SK-N-SH (cell line): Measurements from ENCODE around the gene NFIX.

Experiments used
- CTCF ChIP-seq: fragments of 200-600 bp; sonication (generic); IDR thresholded peaks from 2 replicates; pipeline ENCODE4 v1.6.1; 2017; ENCODE audit warnings: antibody characterized with exemption, mild to moderate bottlenecking, moderate library complexity
- ELF1 ChIP-seq: IDR thresholded peaks from 2 replicates; pipeline ENCODE4 v1.4.0; 2012
- EP300 ChIP-seq, 2 experiments: IDR thresholded peaks; 2 replicates each; pipeline versions ENCODE4 v1.4.0 to v1.6.1; 2012; ENCODE audit warnings: borderline replicate concordance in 1 of 2, low read depth in 1 of 2, low read length in 1 of 2
- EZH2phosphoT487 ChIP-seq: fragments of 200-600 bp; sonication (generic); IDR thresholded peaks from 2 replicates; pipeline ENCODE4 v1.6.1; 2017; ENCODE audit warnings: low read depth, mixed run types, mild to moderate bottlenecking, antibody characterized with exemption, moderate library complexity, borderline replicate concordance
- MAX ChIP-seq: IDR thresholded peaks from 2 replicates; pipeline ENCODE4 v1.4.0; 2012; ENCODE audit warnings: low read depth
- POLR2AphosphoS5 ChIP-seq: IDR thresholded peaks from 2 replicates; pipeline ENCODE4 v1.6.1; 2012; ENCODE audit warnings: low read depth, low read length
- REST ChIP-seq: IDR thresholded peaks from 2 replicates; pipeline ENCODE4 v1.6.1; 2012; ENCODE audit warnings: mild to moderate bottlenecking, low read depth, low read length, moderate library complexity
- RFX5 ChIP-seq: IDR thresholded peaks from 2 replicates; pipeline ENCODE4 v1.6.1; 2012; ENCODE audit warnings: mild to moderate bottlenecking, improper control_type of control experiment, low read length
- USF2 ChIP-seq: fragments of 150-350 bp; IDR thresholded peaks from 2 replicates; pipeline ENCODE4 v1.6.1; 2017; ENCODE audit warnings: antibody characterized with exemption, low read length, low read depth, borderline replicate concordance

GRCh38 chr19:13099073-13099999, 104.1 kb downstream of the NFIX start:
- TF ChIP-seq EP300 (IDR thresholded peaks at IDR 0.05; ENCODE audit: borderline replicate concordance in 1 of 2, low read depth in 1 of 2, low read length in 1 of 2): no peak
- TF ChIP-seq CTCF: no peak
- no peak for TF ChIP-seq RFX5
- TF ChIP-seq USF2: no peak
- no peak for TF ChIP-seq ELF1
- TF ChIP-seq EZH2phosphoT487: no peak
- TF ChIP-seq POLR2AphosphoS5: no peak
- TF ChIP-seq MAX: no peak
- no peak for TF ChIP-seq REST
